Karpas-422 (cell line): Measurements from ENCODE around the gene PNKD. TPM values are rescaled to one million over a fixed set of nuclear protein-coding genes. Genes with fewer than 3 reads are reported as not detected.

Experiments used
- DNase-seq: peaks from one replicate; pipeline ENCODE4 v3.0.0-alpha.2; 2015
- H2AFZ ChIP-seq: fragments of 200-600 bp; sonication (generic); 2 replicates; pipeline ENCODE4 v1.6.1; 2014; ENCODE audit warnings: antibody characterized with exemption, low read length, mixed read lengths
- H3K27ac ChIP-seq: fragments of 200-600 bp; sonication (generic); 2 replicates; pipeline ENCODE4 v1.5.1; 2014; ENCODE audit warnings: mild to moderate bottlenecking, low read length, moderate library complexity
- H3K27me3 ChIP-seq: fragments of 200-600 bp; sonication (generic); 2 replicates; pipeline ENCODE4 v1.6.1; 2014; ENCODE audit warnings: low read length, mixed read lengths
- H3K36me3 ChIP-seq: fragments of 200-600 bp; sonication (generic); 2 replicates; pipeline ENCODE4 v1.6.1; 2014; ENCODE audit warnings: low read length, mixed read lengths; ENCODE audit not compliant: insufficient read depth
- H3K4me1 ChIP-seq: fragments of 200-600 bp; sonication (generic); 2 replicates; pipeline ENCODE4 v1.6.1; 2014; ENCODE audit warnings: mild to moderate bottlenecking, low read length, mixed read lengths
- H3K4me2 ChIP-seq: fragments of 200-600 bp; sonication (generic); 2 replicates; pipeline ENCODE4 v1.6.1; 2014; ENCODE audit warnings: low read length, low read depth, mild to moderate bottlenecking; ENCODE audit not compliant: poor library complexity, severe bottlenecking
- H3K4me3 ChIP-seq: fragments of 200-600 bp; sonication (generic); 2 replicates; pipeline ENCODE4 v1.5.1; 2014; ENCODE audit warnings: mild to moderate bottlenecking, antibody characterized with exemption, low read length, mixed read lengths
- H3K79me2 ChIP-seq: fragments of 200-600 bp; sonication (generic); 2 replicates; pipeline ENCODE4 v1.6.1; 2014; ENCODE audit warnings: mild to moderate bottlenecking, low read length, mixed read lengths
- H3K9ac ChIP-seq: fragments of 200-600 bp; sonication (generic); 2 replicates; pipeline ENCODE4 v1.6.0; 2014; ENCODE audit warnings: low read length
- H3K9me2 ChIP-seq: fragments of 200-600 bp; sonication (generic), shearing (Covaris generic); replicated peaks from 2 replicates; pipeline ENCODE4 v1.6.0; 2014; ENCODE audit warnings: mild to moderate bottlenecking, low read length, moderate library complexity; ENCODE audit not compliant: insufficient read depth
- H3K9me3 ChIP-seq: fragments of 300-700, 200-600 bp; sonication (generic); 2 replicates; pipeline ENCODE4 v1.6.1; 2014; ENCODE audit warnings: low read length, mixed read lengths
- H4K20me1 ChIP-seq: fragments of 200-600 bp; sonication (generic); 2 replicates; pipeline ENCODE4 v1.6.1; 2014; ENCODE audit warnings: mild to moderate bottlenecking, antibody characterized with exemption, low read length, low read depth; ENCODE audit not compliant: insufficient read depth
- total RNA-seq: library from RNA; depleted of rRNA; stranded (reverse); fragments of >200 nt; shearing (Covaris generic); gene quantifications from 2 replicates; pipeline ENCODE4 v1.2.3, GENCODE V29; 2014; ENCODE audit warnings: low replicate concordance

Gene PNKD
- total RNA-seq, 1 experiment from 2014 or later: 26.5 TPM

DNA sequence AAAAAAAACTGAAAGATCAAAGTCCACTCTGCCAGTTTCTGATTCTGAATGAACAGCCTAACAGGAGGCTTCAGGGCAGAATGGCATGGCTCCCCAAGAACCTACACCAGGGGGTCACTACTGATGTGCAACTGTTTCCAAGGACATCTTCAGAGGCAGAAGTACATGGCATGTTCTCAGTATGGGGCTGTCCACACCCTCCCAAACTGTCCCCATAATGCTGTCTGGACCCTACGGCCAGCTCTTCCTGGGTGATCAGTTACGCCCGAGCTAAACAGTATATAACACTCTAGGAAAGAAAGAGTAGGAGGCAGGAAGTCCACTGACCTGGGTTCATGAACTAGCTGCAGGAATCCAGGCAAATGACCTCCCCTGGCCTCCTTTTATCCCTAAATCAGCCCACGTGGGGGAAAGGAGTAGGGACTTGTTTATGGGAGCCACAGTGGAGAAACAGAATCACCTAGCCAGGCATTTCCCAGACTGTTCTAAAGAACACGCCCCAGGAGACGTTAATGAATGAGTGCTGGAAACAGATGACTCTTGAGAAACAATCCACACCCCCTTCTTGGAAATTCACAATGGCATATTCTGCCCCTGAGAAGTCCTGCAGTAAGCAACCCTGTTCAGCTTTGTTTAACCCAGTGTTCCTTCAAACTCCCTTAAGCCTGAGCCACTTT, 19.5 kb downstream of the PNKD start:
- H3K36me3 ChIP-seq: no peaks in the 10 kb centered on the region
- peaks cover 62% of the 10 kb centered on the region for H3K4me1 ChIP-seq
- no peak overlapping the region for H2AFZ ChIP-seq
- no peak for DNase-seq
- H3K27ac ChIP-seq: no peak overlapping the region
- H3K27me3 ChIP-seq: no peaks in the 10 kb centered on the region
- no peaks in the 10 kb centered on the region for H3K9me3 ChIP-seq
- no peaks in the 10 kb centered on the region for H3K79me2 ChIP-seq
- H3K9ac ChIP-seq: peak overlapping the region; percentile 71; the same call in 1 of the 2 replicates
- no peaks in the 10 kb centered on the region for H3K9me2 ChIP-seq
- peak overlapping the region; percentile 73 for H3K4me2 ChIP-seq
- no peak overlapping the region for H3K4me3 ChIP-seq
- H4K20me1 ChIP-seq: no peaks in the 10 kb centered on the region

DNA sequence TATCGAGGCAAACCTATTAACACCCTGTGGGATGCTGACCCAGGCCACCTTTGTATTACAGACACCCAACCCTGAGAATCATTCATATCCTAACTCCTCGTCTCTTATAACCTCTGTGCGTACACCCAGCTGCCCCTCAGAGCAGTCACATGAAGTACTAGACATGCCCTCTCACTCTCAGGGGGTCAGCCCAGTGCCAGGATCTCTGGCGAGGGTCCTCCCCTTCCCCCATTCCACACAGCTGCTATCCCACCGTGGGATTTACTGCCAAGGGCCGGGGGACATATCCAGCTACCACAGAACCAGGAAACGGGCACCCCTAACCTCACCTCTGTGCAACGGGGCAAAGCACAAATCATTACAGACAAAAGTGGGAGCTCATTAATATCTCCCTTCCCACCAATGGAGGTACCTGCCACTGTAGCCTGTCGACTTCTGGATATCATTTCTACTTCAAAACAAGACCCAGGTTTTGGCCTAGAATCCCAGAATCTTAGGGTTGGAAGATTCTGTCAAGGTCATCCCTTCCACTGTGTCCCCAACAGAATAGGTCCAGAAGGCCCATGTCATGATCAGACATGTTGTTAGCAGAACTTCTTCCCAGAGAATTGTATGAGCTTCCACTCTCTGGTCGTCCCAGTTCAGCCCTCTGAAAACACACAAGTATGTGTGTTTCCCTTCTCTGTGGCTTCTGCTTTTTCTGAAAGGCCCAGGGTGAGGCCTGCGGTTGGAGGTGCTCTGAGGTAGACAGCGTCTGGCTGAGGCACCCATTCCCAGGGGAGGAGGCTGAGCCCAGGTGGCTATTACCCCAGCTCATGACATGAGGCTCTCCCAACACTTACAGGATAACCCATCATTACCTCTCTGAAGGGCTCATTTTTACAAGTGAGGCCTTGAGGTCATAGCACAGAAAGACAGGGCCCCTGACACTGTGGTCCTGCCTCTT, 20.3 kb downstream of the PNKD start:
- DNase-seq: peak; percentile 93
- Histone ChIP-seq H3K9me3 (no peaks in the 10 kb centered on the region), H2AFZ (no peak overlapping the region), H4K20me1 (no peaks in the 10 kb centered on the region), H3K4me1 (peaks cover 58% of the 10 kb centered on the region), H3K9ac (peak overlapping the region; percentile 71), H3K36me3 (no peaks in the 10 kb centered on the region), H3K4me2 (peak overlapping the region; percentile 73), H3K4me3 (peak overlapping the region; percentile 67; the same call in 1 of the 2 replicates), H3K27ac (peak overlapping the region; percentile 75), H3K9me2 (no peaks in the 10 kb centered on the region), H3K79me2 (no peaks in the 10 kb centered on the region), H3K27me3 (no peaks in the 10 kb centered on the region)

DNA sequence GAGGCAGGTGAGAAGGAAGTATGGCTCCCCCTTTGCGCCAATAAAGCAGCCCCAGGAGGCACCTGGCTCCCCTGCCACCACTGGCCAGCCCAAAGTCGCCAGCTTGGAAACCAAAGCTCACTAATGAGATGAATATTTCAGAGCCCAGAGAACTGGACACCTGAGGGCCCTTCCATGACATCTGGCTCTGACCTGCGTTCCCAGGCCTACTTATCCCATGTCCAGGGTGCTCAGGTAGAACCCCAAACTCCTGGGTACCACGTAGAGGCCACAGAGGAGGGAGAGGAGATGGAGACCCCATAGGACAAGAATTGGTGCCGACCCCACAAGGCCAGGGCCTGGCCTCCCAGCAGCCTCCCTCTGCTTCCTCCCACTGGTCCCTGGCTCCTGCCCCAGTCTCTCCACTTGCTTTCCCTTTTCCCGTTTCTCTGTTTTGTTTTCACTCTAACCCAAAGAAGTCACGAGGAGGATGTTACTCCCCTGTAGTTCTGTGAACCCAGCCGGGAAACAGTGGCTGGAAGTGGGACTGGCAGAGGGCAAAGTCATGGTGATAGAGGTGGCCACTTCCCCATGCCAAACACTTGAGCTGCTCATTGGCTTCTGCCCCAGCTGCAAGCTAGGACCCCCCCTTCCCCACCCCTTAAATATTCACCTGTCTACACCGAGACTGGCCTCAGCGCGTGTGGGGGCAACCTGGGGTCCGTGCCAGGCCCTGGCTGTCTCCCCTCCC, 21.2 kb downstream of the PNKD start:
- Histone ChIP-seq H3K4me3 (peak overlapping the region; percentile 67; the same call in 1 of the 2 replicates), H3K27me3 (no peaks in the 10 kb centered on the region), H3K9me2 (no peaks in the 10 kb centered on the region), H3K27ac (peak overlapping the region; percentile 75), H3K4me2 (peak overlapping the region; percentile 73), H3K9ac (peak overlapping the region; percentile 71), H3K9me3 (no peaks in the 10 kb centered on the region), H3K4me1 (peaks cover 49% of the 10 kb centered on the region), H2AFZ (no peak overlapping the region), H3K36me3 (no peaks in the 10 kb centered on the region), H3K79me2 (no peaks in the 10 kb centered on the region), H4K20me1 (no peaks in the 10 kb centered on the region)
- DNase-seq: no peak

DNA sequence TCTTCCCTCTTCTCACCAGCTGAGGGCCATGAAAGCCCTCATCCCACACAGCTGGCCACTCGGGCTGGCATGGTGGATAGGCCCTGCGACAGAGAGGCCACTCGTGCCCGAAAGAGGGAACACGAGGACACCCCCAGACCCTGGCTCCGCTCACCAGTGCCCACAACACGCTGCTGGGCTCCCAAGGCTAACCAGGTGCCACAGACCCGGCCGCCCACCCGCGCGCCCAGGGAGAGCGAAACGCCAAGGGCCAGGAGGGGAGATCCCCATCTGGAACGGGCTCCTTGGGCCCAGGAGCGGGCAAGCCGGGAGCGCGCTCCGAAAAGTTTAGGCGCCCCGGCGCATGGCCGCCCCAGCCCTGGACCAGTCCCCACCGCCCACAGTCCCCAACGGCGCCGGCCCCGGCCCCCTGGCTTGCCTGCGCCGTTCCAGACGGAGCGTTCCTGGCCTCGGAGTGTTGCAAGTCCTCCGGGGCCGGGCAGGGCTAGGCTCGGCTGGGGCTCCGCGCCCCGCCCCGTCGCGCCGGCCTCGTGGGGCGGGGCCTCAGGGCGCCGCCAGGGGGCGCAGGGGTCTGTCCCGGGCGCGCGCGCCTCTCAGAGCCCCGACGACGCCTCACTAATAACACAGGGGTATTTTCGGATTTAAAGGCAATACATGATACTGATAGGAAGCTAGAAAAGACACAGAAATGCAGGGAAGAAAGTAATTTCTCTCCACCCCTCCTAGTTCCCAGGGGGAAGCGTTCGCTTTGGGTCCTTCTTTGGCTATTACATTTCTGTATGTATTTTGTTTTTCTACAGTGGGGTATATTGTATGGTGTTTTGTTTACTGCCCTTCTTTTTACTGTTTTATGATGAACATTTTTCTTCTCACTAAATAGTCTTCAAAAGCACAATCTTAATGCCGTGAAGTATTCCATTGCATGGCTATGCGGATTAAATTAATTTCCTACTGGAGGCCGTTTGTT, 22.0 kb downstream of the PNKD start, which contains the start of gene TMBIM1:
Gene TMBIM1 (minus strand): TSS at position 456 of the 967 bp plus-strand sequence. CDS start 10,362 bp downstream, outside the sequence.
- H3K4me1 ChIP-seq: peaks cover 40% of the 10 kb centered on the region
- H3K9me2 ChIP-seq: no peaks in the 10 kb centered on the region
- peak within 1 kb of the TSS; percentile 75 for H3K27ac ChIP-seq
- no peaks in the 10 kb centered on the region for H3K79me2 ChIP-seq
- H3K27me3 ChIP-seq: no peaks in the 10 kb centered on the region
- H3K36me3 ChIP-seq: no peaks in the 10 kb centered on the region
- no peaks in the 10 kb centered on the region for H3K9me3 ChIP-seq
- peak within 1 kb of the TSS; percentile 73 for H3K4me2 ChIP-seq
- H3K4me3 ChIP-seq: peak within 1 kb of the TSS; percentile 67; the same call in 1 of the 2 replicates
- peak within 1 kb of the TSS; percentile 70; the same call in 1 of the 2 replicates for H2AFZ ChIP-seq
- H3K9ac ChIP-seq: peak within 1 kb of the TSS; percentile 71
- peak; percentile 90 for DNase-seq
- no peaks in the 10 kb centered on the region for H4K20me1 ChIP-seq

DNA sequence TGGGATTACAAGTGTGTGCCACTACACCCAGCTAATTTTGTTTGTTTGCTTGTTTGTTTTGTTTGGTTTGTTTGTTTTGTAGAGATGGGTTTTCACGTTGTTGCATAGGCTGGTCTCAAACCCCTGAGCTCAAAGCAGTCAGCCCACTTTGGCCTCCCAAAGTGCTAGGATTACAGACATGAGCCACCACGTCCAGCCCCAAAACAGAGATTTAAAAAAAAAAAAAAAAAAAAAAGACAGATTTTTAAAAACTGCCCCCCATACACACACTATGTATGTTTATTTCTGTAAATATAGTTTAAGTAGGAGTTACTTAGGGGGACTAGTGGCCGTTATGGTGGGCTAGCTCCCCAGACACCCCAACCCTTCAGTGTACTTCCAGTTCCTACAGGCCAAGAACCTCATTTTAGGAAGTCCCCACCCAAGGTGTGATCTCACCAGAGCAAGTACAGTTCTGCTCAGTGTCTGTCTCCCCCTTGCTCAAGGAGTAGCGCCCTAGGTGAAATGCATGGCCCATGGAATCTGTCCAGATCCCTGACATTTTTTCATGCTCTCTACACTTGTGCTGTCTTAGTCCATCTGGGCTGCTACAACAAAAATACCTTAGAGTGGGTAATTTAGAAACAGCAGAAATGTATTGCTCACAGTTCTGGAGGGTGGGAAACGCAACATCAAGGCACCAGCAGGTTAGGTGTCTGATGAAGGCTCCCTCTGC, 23.6 kb downstream of the PNKD start:
- no peaks in the 10 kb centered on the region for H3K9me3 ChIP-seq
- H3K4me1 ChIP-seq: peaks cover 35% of the 10 kb centered on the region
- no peaks in the 10 kb centered on the region for H3K79me2 ChIP-seq
- H3K9me2 ChIP-seq: no peaks in the 10 kb centered on the region
- DNase-seq: no peak
- H3K4me2 ChIP-seq: no peak overlapping the region
- no peak overlapping the region for H3K9ac ChIP-seq
- H2AFZ ChIP-seq: no peak overlapping the region
- H3K27me3 ChIP-seq: no peaks in the 10 kb centered on the region
- H4K20me1 ChIP-seq: no peaks in the 10 kb centered on the region
- no peak overlapping the region for H3K4me3 ChIP-seq
- no peak overlapping the region for H3K27ac ChIP-seq
- no peaks in the 10 kb centered on the region for H3K36me3 ChIP-seq

DNA sequence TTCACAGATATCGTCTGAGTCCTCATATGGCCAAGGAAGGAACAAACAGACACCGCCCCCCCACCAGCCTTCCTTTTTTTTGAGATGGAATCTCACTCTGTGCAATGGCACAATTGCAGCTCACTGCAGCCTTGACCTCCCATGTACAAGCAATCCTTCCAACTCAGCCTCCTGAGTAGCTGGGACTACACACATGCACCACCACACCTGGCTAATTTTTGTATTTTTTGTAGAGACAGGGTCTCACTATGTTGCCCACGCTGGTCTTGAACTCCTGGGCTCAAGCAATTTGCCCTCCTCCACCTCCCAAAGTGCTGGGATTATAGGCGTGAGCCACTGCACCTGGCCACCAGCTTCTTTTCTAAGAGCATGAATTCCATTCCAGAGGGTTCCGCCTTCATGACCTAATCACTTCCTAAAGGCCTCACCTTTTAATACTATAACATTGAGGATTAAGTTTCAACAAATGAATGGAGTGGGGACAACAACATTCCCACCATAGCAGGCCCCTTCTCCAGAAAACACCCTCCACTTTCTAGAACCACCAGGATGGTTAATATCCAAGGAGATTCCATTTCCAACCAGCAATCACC, 24.2 kb downstream of the PNKD start:
- no peak overlapping the region for H3K9ac ChIP-seq
- no peaks in the 10 kb centered on the region for H3K36me3 ChIP-seq
- H3K9me2 ChIP-seq: no peaks in the 10 kb centered on the region
- H4K20me1 ChIP-seq: no peaks in the 10 kb centered on the region
- no peak overlapping the region for H3K27ac ChIP-seq
- peaks cover 35% of the 10 kb centered on the region for H3K4me1 ChIP-seq
- H3K27me3 ChIP-seq: no peaks in the 10 kb centered on the region
- H2AFZ ChIP-seq: no peak overlapping the region
- H3K9me3 ChIP-seq: no peaks in the 10 kb centered on the region
- DNase-seq: no peak
- no peak overlapping the region for H3K4me3 ChIP-seq
- H3K4me2 ChIP-seq: no peak overlapping the region
- H3K79me2 ChIP-seq: no peaks in the 10 kb centered on the region
